ENCODE results near the gene ZNF358. TPM values are rescaled to one million over a fixed set of nuclear protein-coding genes. Genes with fewer than 3 reads are reported as not detected.
A peak's percentile ranks its signal among the peaks of the same experiment; 100 is the strongest.

The ZNF358 gene
- polyA plus RNA-seq, 3 donors = 0.41 to 8.6 (median 1.0) TPM

DNA sequence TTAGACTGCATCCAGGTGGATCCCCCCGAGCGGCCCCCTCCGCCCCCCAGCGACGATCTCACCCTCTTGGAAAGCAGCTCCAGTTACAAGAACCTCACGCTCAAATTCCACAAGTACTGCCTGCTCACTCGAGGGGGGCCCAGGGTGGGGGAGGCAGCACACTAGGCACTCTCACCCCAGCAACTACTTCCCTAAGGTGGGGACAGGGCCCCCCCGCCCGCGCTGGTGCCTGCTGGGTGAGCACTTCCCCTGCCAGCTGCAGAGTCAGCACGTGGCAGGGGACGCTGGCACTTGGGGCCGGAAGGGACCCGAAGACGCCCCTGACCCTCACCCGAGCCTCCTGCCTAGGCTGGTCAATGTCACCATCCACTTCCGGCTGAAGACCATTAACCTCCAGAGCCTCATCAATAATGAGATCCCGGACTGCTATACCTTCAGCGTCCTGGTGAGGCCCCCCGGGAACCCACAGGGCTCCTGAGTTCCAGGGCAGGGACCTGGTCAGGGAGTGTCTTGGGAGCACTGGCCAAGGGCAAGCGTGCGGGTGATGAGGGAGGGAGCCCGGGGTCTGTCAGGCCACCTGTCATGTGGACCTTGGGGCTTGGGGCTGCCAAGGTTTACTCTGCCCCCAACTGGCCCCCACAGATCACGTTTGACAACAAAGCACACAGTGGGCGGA is 11.8 kb downstream of the ZNF358 start:
- H3K27ac Mint-ChIP-seq = peak overlapping the region in 5 of 7 donors; percentile 64 to 85 (median 79)
- Histone ChIP-seq H3K9ac (ENCODE audit: insufficient read depth, low read length, poor library complexity, severe bottlenecking) (peak overlapping the region; percentile 42), H3K4me2 (replicated peaks; ENCODE audit: extremely low read depth, low read length, poor library complexity, severe bottlenecking) (peak overlapping the region; percentile 44), H3K36me3 (replicated peaks in 1 of 2; ENCODE audit: control insufficient read depth in 1 of 2, insufficient read depth in 2 of 2, low read length in 2 of 2) (peaks cover 55 to 72% of the 10 kb centered on the region in 2 donors), H3K4me1 (ENCODE audit: control insufficient read depth in 1 of 2, insufficient read depth in 2 of 2, low read length in 2 of 2) (peaks cover 24 to 31% of the 10 kb centered on the region in 2 donors), H4K20me1 (ENCODE audit: insufficient read depth, low read length) (peaks cover 16% of the 10 kb centered on the region), H3K9me3 (replicated peaks in 1 of 2; ENCODE audit: control insufficient read depth in 1 of 2, insufficient read depth in 1 of 2, low read length in 2 of 2) (no peaks in the 10 kb centered on the region), H2AFZ (ENCODE audit: insufficient read depth, low read depth, low read length, poor library complexity, severe bottlenecking) (no peak overlapping the region), H3K4me3 (replicated peaks in 1 of 3; ENCODE audit: low read depth in 2 of 3, low read length in 3 of 3) (peak overlapping the region in 1 of 3 experiments; percentile 34), H3K27me3 (ENCODE audit: control insufficient read depth in 2 of 2, insufficient read depth in 2 of 2, low read length in 2 of 2) (no peaks in the 10 kb centered on the region), H3K79me2 (ENCODE audit: insufficient read depth, low read length) (peaks cover 14% of the 10 kb centered on the region), H3K27ac (ENCODE audit: low read depth in 1 of 2, low read length in 2 of 2) (peak overlapping the region; percentile 6 to 38)
- H3K9me3 Mint-ChIP-seq = no peaks in the 10 kb centered on the region
- 34% methylated on average over 19 of the region's 25 CpGs for WGBS (ENCODE audit: insufficient coverage)
- peak; percentile 52 to 64 (median 61) for DNase-seq
- intact Hi-C loops (cut with micrococcal nuclease) = no loop called here
- peaks cover 29% of the 10 kb centered on the region for H3K4me1 Mint-ChIP-seq
- H3K27me3 Mint-ChIP-seq (ENCODE audit: low read depth in 3 of 3) = peaks cover 0 to 2% (median 0%) of the 10 kb centered on the region in 3 donors
- peak overlapping the region; percentile 53 to 58 for H3K4me3 Mint-ChIP-seq
- H3K36me3 Mint-ChIP-seq = peaks cover 61 to 84% of the 10 kb centered on the region in 2 donors
- TF ChIP-seq, protein P1, sequence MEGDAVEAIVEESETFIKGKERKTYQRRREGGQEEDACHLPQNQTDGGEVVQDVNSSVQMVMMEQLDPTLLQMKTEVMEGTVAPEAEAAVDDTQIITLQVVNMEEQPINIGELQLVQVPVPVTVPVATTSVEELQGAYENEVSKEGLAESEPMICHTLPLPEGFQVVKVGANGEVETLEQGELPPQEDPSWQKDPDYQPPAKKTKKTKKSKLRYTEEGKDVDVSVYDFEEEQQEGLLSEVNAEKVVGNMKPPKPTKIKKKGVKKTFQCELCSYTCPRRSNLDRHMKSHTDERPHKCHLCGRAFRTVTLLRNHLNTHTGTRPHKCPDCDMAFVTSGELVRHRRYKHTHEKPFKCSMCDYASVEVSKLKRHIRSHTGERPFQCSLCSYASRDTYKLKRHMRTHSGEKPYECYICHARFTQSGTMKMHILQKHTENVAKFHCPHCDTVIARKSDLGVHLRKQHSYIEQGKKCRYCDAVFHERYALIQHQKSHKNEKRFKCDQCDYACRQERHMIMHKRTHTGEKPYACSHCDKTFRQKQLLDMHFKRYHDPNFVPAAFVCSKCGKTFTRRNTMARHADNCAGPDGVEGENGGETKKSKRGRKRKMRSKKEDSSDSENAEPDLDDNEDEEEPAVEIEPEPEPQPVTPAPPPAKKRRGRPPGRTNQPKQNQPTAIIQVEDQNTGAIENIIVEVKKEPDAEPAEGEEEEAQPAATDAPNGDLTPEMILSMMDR (IDR thresholded peaks at IDR 0.05) = no peak

- no peak overlapping the region for H3K4me3 Mint-ChIP-seq
- no peak overlapping the region for H2AFZ ChIP-seq (ENCODE audit: insufficient read depth, low read depth, low read length, poor library complexity, severe bottlenecking)
- no peaks in the 10 kb centered on the region for H3K9me3 ChIP-seq (replicated peaks in 1 of 2; ENCODE audit: control insufficient read depth in 1 of 2, insufficient read depth in 1 of 2, low read length in 2 of 2)
- H3K79me2 ChIP-seq (ENCODE audit: insufficient read depth, low read length) = peaks cover 9% of the 10 kb centered on the region
- H3K36me3 Mint-ChIP-seq = peaks cover 64 to 89% of the 10 kb centered on the region in 2 donors
- intact Hi-C loops (cut with micrococcal nuclease) = no loop called here
- no peaks in the 10 kb centered on the region for H3K27me3 ChIP-seq (ENCODE audit: control insufficient read depth in 2 of 2, insufficient read depth in 2 of 2, low read length in 2 of 2)
- 94% methylated on average over 7 of the region's 7 CpGs for WGBS (ENCODE audit: insufficient coverage)
- H3K9me3 Mint-ChIP-seq = no peaks in the 10 kb centered on the region
- TF ChIP-seq, protein P1 (IDR thresholded peaks at IDR 0.05) = no peak
- peaks cover 55 to 77% of the 10 kb centered on the region in 2 donors for H3K36me3 ChIP-seq (replicated peaks in 1 of 2; ENCODE audit: control insufficient read depth in 1 of 2, insufficient read depth in 2 of 2, low read length in 2 of 2)
- peak overlapping the region in 1 of 7 donors; percentile 18 for H3K27ac Mint-ChIP-seq
- H3K4me3 ChIP-seq (replicated peaks in 1 of 3; ENCODE audit: low read depth in 2 of 3, low read length in 3 of 3) = no peak overlapping the region
- H3K27me3 Mint-ChIP-seq (ENCODE audit: low read depth in 3 of 3) = peaks cover 0 to 2% (median 0%) of the 10 kb centered on the region in 3 donors
- DNase-seq = no peak
- peaks cover 20 to 29% of the 10 kb centered on the region in 2 donors for H3K4me1 ChIP-seq (ENCODE audit: control insufficient read depth in 1 of 2, insufficient read depth in 2 of 2, low read length in 2 of 2)
- H3K27ac ChIP-seq (ENCODE audit: low read depth in 1 of 2, low read length in 2 of 2) = peak overlapping the region in 1 of 2 donors; percentile 6
- peaks cover 15% of the 10 kb centered on the region for H4K20me1 ChIP-seq (ENCODE audit: insufficient read depth, low read length)
- H3K4me2 ChIP-seq (replicated peaks; ENCODE audit: extremely low read depth, low read length, poor library complexity, severe bottlenecking) = no peak overlapping the region
- no peak overlapping the region for H3K9ac ChIP-seq (ENCODE audit: insufficient read depth, low read length, poor library complexity, severe bottlenecking)
- peaks cover 31% of the 10 kb centered on the region for H3K4me1 Mint-ChIP-seq
These were observed 12.3 kb downstream of the ZNF358 start for GRCh38 chr19:7528192-7528519.

Measured in CD14-positive monocyte (primary cell).